ENCODE measurements around the gene LCA5. TPM values are rescaled to one million over a fixed set of nuclear protein-coding genes. Genes with fewer than 3 reads are reported as not detected.

Gene LCA5
- total RNA-seq, 1 experiment from 2014 or later = 2.0 TPM

- BruUV-seq (replicated peaks) = no TSS peak
- no peaks in the 10 kb centered on the region for H3K79me2 ChIP-seq (ENCODE audit: insufficient read depth, low read length)
- H3K4me2 ChIP-seq (ENCODE audit: low read length) = no peak overlapping the region
- no peaks in the 10 kb centered on the region for H3K9me2 ChIP-seq (ENCODE audit: insufficient read depth)
- CTCF ChIA-PET = no interaction called here
- H4K20me1 ChIP-seq (ENCODE audit: insufficient read depth) = no peaks in the 10 kb centered on the region
- no peaks in the 10 kb centered on the region for H3K4me1 ChIP-seq (ENCODE audit: control insufficient read depth in 1 of 2, insufficient read depth in 2 of 2, low read length in 2 of 2)
- DNase-seq (ENCODE audit: low read depth, low spot score) = no peak
- no peak overlapping the region for H3K4me3 ChIP-seq (replicated peaks in 1 of 2; ENCODE audit: low read depth in 1 of 2, low read length in 2 of 2)
- H3K9ac ChIP-seq (ENCODE audit: low read length) = no peak overlapping the region
- no peak for TF ChIP-seq CTCF (IDR thresholded peaks at IDR 0.05 in 2 of 3, conservative IDR thresholded peaks at IDR 0.05 in 1 of 3; ENCODE audit: borderline replicate concordance in 1 of 3, insufficient read depth in 1 of 3, low read depth in 2 of 3, low read length in 2 of 3)
- TF ChIP-seq ATF3 (IDR thresholded peaks at IDR 0.05) = no peak
- TF ChIP-seq ELF1 (IDR thresholded peaks at IDR 0.05; ENCODE audit: borderline replicate concordance, low read depth) = no peak
- TF ChIP-seq, protein P1, sequence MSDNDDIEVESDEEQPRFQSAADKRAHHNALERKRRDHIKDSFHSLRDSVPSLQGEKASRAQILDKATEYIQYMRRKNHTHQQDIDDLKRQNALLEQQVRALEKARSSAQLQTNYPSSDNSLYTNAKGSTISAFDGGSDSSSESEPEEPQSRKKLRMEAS (IDR thresholded peaks at IDR 0.05) = no peak
- TF ChIP-seq RAD21 (IDR thresholded peaks at IDR 0.05; ENCODE audit: low read depth) = no peak
- TF ChIP-seq POLR2A (IDR thresholded peaks at IDR 0.05; ENCODE audit: borderline replicate concordance, extremely low read depth, insufficient read depth, insufficient read length) = no peak
- TF ChIP-seq EZH2phosphoT487 (IDR thresholded peaks at IDR 0.05; ENCODE audit: borderline replicate concordance) = no peak
- no peak for TF ChIP-seq SIN3A (IDR thresholded peaks at IDR 0.05; ENCODE audit: low read depth)
- no peak for TF ChIP-seq POLR2AphosphoS5 (IDR thresholded peaks at IDR 0.05; ENCODE audit: low read depth, low read length)
- TF ChIP-seq SP1 (IDR thresholded peaks at IDR 0.05; ENCODE audit: low read depth) = no peak
- TF ChIP-seq FOSL1 (IDR thresholded peaks at IDR 0.05; ENCODE audit: low read depth) = no peak
- TF ChIP-seq EZH2 (IDR thresholded peaks at IDR 0.05) = no peak
- TF ChIP-seq JUND (IDR thresholded peaks at IDR 0.05) = no peak
- TF ChIP-seq CEBPB (IDR thresholded peaks at IDR 0.05; ENCODE audit: low read depth) = no peak
- TF ChIP-seq YY1 (IDR thresholded peaks at IDR 0.05; ENCODE audit: extremely low read depth, insufficient replicate concordance, low read depth, low read length) = no peak
- no peak for TF ChIP-seq ZNF274 (IDR thresholded peaks at IDR 0.05; ENCODE audit: low read depth, low read length)
- TF ChIP-seq ZFX (IDR thresholded peaks at IDR 0.05) = no peak
- no peak overlapping the region for H3K27ac ChIP-seq (ENCODE audit: low read depth, low read length)
- no peak for ATAC-seq
- H3K36me3 ChIP-seq (ENCODE audit: control insufficient read depth in 1 of 2, insufficient read depth in 2 of 2, low read length in 2 of 2) = no peaks in the 10 kb centered on the region
- H3K27me3 ChIP-seq (ENCODE audit: insufficient read depth, low read length) = no peaks in the 10 kb centered on the region
- H3K9me3 ChIP-seq (ENCODE audit: control insufficient read depth in 1 of 2, insufficient read depth in 1 of 2, low read depth in 1 of 2, low read length in 2 of 2) = no peaks in the 10 kb centered on the region
- intact Hi-C loops (cut with micrococcal nuclease) = no loop called here
- no peak overlapping the region for H2AFZ ChIP-seq (ENCODE audit: low read depth, low read length, poor library complexity, severe bottlenecking)
- POLR2A ChIA-PET = no interaction called here
- RAD21 ChIA-PET (ENCODE audit: low non-redundant PET in 1 of 2, low total read pairs in 2 of 2, uncharacterized antibody in 2 of 2, unreplicated experiment in 2 of 2) = no interaction called here
Observed at GRCh38 chr6:79515436-79515835, 21.8 kb downstream of the LCA5 start.
